Activated CD4-positive, alpha-beta T cell treated with anti-CD3 and anti-CD28 coated beads for 48 hours (primary cell): ENCODE results near the gene CD69.
A peak's percentile ranks its signal among the peaks of the same experiment; 100 is the strongest.

Experiments used
- DNase-seq: peaks from one replicate; pipeline ENCODE4 v3.0.0-alpha.2; 2020

The CD69 gene

DNA sequence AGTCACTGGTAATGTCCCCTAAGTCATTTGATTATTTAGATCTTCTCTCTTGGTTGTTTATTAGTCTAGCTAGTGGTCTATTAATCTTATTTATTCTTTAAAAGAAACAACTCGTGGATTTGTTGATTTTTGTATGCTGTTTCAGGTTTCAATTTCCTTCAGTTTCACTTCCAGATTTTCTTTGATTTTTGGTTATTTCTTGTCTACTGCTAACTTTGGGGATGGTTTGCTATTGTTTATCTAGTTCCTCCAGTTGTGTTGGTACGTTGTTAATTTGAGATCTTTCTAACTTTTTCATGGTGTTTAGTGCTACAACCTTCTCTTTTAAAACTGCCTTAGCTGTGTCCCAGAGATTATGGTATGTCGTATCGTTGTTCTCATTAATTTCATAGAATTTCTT lies 18.5 kb upstream of the CD69 start:
- no peak for DNase-seq

GRCh38 chr12:9776781-9777180 lies 16.1 kb upstream of the CD69 start:
- no peak for DNase-seq

GRCh38 chr12:9773216-9773877 lies 12.6 kb upstream of the CD69 start:
- no peak for DNase-seq

DNA sequence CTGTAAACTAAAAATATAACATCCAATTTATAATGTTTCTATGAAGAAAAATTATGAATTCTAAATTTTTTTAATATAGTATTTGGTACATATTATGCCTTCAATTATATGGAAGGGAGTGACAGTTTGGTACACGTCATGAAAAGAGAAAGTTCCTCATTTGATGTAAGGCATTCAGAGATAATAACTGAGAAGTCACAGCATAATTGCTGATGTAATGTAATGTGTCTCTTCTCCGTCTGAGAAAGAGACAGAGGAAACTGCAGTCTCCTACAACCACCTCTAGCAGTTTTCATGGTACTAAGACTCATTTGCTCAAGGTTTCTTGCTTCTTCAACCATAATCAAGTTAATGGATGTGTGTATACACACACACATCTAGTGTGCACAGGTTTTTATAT lies 2.3 kb upstream of the CD69 start:
- DNase-seq = no peak

GRCh38 chr12:9762369-9762768 lies 1.7 kb upstream of the CD69 start:
- no peak for DNase-seq

DNA sequence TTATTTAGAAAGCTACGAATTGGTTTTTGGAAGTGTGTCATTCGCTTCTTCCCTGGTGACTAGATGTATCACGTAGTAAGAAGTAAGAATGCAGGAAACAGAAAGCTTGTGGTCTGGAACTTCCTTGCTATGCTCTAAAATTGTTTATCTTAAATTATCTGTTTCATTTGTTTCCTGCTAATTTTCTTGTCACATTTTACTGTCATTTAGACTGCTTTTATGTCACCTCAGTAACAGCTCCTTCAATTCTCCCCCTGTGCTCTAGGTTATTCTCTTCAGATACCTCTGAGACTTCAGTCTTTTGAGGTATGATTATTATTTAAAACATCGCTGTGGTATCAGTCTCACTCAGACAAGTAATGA lies 699 bp upstream of the CD69 start:
- no peak for DNase-seq

DNA sequence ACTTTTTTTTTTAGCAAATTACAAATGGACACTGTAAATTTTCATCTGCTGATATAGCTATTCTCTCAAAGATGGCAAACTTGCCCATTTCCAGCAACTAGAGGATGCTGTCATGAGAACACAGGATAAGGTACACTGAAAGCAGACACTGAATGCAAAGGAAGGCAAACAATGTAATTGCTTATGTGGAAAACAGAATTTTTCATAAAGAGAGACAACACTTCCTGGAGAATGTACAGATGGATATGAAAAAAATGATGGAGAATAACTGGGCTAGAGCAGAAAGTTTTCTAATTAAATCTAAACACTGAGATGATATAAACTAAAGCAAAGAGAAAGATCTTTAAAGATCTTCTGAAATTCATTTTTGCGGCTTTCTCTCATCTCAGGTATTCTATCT lies 581 bp downstream of the CD69 start:
- no peak for DNase-seq

DNA sequence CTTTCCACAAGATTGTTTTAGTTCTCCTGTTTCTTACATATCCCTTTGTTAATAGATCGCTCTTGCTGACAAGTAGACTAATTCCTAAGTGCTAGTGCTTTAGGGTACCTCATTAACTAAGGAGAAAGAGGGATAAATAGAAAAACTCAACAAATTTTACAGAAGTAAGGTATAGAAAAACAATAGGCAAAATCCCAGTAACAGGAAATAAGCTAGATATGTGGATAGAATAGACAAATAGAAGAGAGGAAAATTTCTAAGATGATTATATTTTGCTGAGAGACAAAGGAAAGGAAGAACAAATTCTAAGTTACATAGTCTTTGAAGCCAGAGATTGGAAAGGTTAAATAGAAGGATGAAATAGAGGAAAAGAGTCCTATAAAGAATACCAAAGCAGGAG lies 1.0 kb downstream of the CD69 start:
- DNase-seq = no peak

GRCh38 chr12:9758119-9758518 lies 2.6 kb downstream of the CD69 start:
- DNase-seq = no peak

GRCh38 chr12:9757433-9758025 lies 3.2 kb downstream of the CD69 start:
- no peak for DNase-seq

DNA sequence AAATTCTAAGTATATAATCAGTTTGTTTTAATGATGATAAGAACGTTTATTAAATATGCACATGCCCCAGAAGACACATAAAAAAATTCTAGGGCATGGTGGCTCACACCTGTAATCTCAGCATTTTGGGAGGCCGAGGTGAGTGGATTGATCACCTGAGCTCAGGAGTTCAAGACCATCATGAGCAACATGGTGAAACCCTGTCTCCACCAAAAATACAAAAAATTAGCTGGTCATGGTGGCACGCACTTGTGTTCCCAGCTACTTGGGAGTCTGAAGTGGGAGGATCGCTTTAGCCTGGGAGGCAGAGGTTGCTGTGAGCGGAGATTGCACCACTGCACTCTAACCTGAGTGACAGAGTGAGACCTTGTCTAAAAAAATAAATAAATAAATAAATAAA lies 4.0 kb downstream of the CD69 start:
- no peak for DNase-seq

DNA sequence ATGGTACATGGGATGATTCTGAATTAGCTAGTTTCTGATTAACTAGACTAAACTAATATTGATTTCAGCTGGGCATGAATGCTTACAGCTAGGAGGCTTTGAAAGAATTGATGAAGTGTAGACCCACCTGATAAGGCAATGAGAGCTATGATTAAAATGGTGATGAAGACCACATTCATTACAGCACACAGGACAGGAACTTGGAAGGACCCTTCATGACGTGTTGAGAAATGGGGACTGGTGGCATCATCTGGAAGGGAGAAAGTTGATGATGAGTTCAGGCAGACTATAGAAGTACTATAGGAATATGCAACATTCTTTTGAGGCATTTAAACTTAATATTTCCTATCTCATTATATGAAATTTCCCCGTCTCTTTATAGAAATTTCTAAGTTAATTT lies 4.5 kb downstream of the CD69 start:
- DNase-seq = no peak

DNA sequence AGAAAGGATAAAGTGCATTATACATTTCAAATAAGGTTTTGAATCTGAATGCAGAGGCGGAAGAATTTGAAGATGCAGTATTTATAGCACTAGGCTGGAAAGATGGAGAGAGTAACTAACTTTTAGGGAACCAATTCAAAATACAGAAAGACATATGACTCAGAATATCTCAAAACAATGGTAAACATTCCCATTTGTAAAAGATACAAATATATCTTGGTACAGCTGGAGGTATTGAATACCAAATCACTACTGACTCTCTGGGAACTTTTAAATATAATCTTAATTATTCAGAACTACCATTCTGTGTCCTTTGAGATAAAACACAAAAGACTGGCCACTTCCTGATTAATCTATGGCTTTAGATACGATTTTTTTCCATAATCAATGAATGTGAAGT lies 5.1 kb downstream of the CD69 start:
- DNase-seq = no peak

GRCh38 chr12:9755035-9755434 lies 5.7 kb downstream of the CD69 start:
- DNase-seq = no peak

GRCh38 chr12:9754099-9754927 lies 6.4 kb downstream of the CD69 start:
- DNase-seq = no peak

- no peak for DNase-seq
Observed at GRCh38 chr12:9753498-9753897, 7.2 kb downstream of the CD69 start.

- no peak for DNase-seq
Observed at GRCh38 chr12:9753073-9753472, 7.6 kb downstream of the CD69 start.

GRCh38 chr12:9752145-9752933 lies 8.4 kb downstream of the CD69 start:
- DNase-seq = no peak

DNA sequence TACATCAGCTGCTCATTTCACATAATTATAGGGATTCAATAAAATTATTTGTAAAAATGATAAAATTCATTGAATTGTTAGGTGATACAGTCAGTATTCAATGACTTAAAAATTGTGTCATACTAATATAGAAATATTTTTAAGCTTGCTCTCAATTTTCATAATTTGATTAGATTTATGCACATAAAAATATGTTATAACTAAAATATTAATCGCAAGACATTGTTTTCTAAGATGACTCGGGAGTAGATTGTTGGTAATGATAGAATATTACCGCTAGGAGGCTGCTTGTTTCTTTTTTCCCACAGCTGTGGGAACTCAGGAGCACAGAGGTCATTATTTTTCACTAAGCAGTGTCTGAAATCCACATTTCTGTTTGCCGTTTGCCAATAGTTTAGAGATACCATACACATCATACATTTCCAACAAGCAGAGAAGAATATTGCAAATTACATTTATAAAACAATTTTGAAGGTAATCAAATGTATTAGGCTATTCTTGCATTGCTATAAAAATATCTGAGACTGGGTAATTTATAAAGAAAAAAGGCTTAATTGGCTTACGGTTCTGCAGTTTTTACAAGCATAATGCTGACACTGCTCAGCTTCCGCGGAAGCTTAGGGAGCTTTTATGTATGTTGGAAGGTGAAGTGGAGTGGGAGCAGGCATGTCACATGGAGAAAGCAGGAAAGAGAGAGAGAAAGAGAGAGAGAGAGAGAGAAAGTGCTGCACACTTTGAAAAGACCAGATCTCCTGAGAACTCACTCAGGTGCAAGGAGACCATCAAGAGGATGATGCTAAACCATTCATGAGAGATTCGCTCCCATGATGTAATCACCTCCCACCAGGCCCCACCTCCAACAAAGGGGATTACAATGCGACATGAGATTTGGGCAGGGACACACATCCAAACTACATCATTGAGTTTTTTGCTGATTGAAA lies 9.2 kb downstream of the CD69 start:
- peak; percentile 74 for DNase-seq

GRCh38 chr12:9750276-9751203 lies 10.2 kb downstream of the CD69 start:
- DNase-seq = peak; percentile 60

DNA sequence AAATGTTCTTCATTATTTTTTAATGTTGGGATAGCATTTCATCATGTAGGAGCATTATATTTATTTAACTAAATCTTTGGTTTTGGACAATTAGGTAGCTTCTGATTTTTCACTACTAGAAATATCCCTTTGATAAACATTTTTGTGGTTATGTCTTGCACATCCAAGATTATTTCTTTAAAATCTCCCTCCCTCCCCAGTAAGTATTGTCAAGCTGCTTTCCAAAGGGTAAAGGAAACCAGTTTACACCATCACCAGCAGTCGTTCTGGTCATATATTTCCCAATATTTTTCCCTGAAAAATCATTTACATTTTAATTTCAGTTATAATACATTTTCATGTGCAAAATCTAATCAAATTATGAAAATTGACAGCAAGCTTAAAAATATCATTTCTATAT lies 11.1 kb downstream of the CD69 start:
- DNase-seq = no peak
